Upper lobe of right lung (tissue), 1 donor: Measurements from ENCODE around the gene DGAT2L6. TPM values are rescaled to one million over a fixed set of nuclear protein-coding genes. Genes with fewer than 3 reads are reported as not detected.

ENCODE experiments used
- ATAC-seq: fragments of 200-7000 bp; cut with Tn5 transposase; one replicate; pipeline ENCODE4 v1.9.1; 2020; ENCODE audit warnings: mild to moderate bottlenecking, moderate library complexity
- DNase-seq: peaks from one replicate; pipeline ENCODE4 v3.0.0-alpha.2; 2020
- H3K27ac ChIP-seq: fragments of 200-600 bp; one replicate; pipeline ENCODE4 v1.8.0; 2022
- H3K27me3 ChIP-seq: fragments of 200-600 bp; one replicate; pipeline ENCODE4 v1.8.0; 2022; ENCODE audit warnings: mild to moderate bottlenecking
- H3K36me3 ChIP-seq: fragments of 200-600 bp; one replicate; pipeline ENCODE4 v1.8.0; 2022
- H3K4me1 ChIP-seq: fragments of 200-600 bp; one replicate; pipeline ENCODE4 v1.8.0; 2022
- H3K4me3 ChIP-seq: fragments of 200-600 bp; one replicate; pipeline ENCODE4 v1.8.0; 2022; ENCODE audit warnings: mild to moderate bottlenecking
- H3K9me3 ChIP-seq: fragments of 200-600 bp; one replicate; pipeline ENCODE4 v1.8.0; 2022
- intact Hi-C: fragments of 100-400 bp; cut with DNase I; formaldehyde crosslinking; loops from one replicate; pipeline ENCODE4 v1.11.0; 2022
- total RNA-seq: library from RNA; stranded (reverse); fragmentation: NEBNext Ultra II Directional; extraction: Animal tissue kit (Norgen Biotek cat#: 25700); gene quantifications from one replicate; pipeline ENCODE4 v1.2.1, GENCODE V29; 2021
- TF ChIP-seq, protein P1 (sequence below): fragments of 200-600 bp; IDR thresholded peaks from one replicate; pipeline ENCODE4 v1.8.0; 2022; ENCODE audit warnings: antibody characterized with exemption
- donor health status: DM: no; HTN: yes; CAD: no; lungs with severe emphysema.

DGAT2L6 gene
- total RNA-seq, 1 donor from 2014 or later, result not detected

- no peak for DNase-seq
- Histone ChIP-seq H3K4me3 (no peak overlapping the region), H3K27ac (no peak overlapping the region), H3K9me3 (no peaks in the 10 kb centered on the region), H3K4me1 (no peaks in the 10 kb centered on the region), H3K36me3 (no peaks in the 10 kb centered on the region), H3K27me3 (no peaks in the 10 kb centered on the region)
- intact Hi-C loops, result no loop called here
- ATAC-seq, result no peak
- TF ChIP-seq, protein P1, sequence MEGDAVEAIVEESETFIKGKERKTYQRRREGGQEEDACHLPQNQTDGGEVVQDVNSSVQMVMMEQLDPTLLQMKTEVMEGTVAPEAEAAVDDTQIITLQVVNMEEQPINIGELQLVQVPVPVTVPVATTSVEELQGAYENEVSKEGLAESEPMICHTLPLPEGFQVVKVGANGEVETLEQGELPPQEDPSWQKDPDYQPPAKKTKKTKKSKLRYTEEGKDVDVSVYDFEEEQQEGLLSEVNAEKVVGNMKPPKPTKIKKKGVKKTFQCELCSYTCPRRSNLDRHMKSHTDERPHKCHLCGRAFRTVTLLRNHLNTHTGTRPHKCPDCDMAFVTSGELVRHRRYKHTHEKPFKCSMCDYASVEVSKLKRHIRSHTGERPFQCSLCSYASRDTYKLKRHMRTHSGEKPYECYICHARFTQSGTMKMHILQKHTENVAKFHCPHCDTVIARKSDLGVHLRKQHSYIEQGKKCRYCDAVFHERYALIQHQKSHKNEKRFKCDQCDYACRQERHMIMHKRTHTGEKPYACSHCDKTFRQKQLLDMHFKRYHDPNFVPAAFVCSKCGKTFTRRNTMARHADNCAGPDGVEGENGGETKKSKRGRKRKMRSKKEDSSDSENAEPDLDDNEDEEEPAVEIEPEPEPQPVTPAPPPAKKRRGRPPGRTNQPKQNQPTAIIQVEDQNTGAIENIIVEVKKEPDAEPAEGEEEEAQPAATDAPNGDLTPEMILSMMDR, result no peak
Observed at GRCh38 chrX:70244881-70245280, 67.6 kb downstream of the DGAT2L6 start.

DNA sequence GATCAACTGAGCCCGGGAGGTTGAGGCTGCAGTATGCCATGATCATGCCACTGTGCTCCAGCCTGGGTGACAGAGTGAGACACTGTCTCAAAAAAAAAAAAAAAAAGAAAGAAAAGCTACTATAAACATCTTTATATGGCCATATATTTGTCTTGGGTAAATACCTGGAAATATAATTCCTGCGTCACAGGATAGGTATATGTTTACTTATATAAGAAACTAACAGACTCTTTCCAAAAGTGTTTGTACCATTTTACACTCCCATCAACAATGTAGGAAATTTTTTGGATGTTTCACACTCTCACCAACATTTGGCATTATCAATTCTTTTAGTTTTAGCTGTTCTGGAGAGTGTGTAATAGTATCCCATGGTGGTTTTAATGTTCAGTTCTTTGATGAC is 70.0 kb downstream of the DGAT2L6 start:
- no peaks in the 10 kb centered on the region for H3K4me1 ChIP-seq
- DNase-seq (no peak), ATAC-seq (no peak)
- H3K27me3 ChIP-seq, result no peaks in the 10 kb centered on the region
- no peak overlapping the region for H3K4me3 ChIP-seq
- TF ChIP-seq, protein P1, result no peak
- intact Hi-C loops, result no loop called here
- H3K27ac ChIP-seq, result no peak overlapping the region
- H3K36me3 ChIP-seq, result no peaks in the 10 kb centered on the region
- H3K9me3 ChIP-seq, result no peaks in the 10 kb centered on the region

DNA sequence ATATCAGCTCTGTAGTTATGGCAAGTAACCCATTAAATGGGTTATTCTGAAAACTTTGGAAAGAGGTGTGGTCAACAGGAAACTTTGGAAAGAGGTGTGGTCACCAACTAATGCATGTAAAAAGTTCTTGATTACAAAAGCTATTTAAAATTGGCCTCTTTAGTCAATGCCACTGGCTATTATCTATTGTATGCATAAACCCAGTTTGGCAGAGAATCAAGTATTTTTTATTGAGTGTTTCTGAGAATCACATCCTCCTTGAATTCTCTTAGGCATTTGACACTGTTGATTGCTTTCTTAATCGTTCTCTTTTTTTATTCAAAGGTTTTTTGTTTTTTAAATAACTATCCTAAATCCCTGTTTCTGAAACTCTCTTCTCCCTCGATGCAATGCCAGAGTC is 75.2 kb downstream of the DGAT2L6 start:
- no peaks in the 10 kb centered on the region for H3K4me1 ChIP-seq
- H3K9me3 ChIP-seq, result no peaks in the 10 kb centered on the region
- no peak overlapping the region for H3K27ac ChIP-seq
- intact Hi-C loops, result no loop called here
- no peaks in the 10 kb centered on the region for H3K27me3 ChIP-seq
- H3K4me3 ChIP-seq, result no peak overlapping the region
- ATAC-seq, result no peak
- no peak for DNase-seq
- TF ChIP-seq, protein P1, result no peak
- H3K36me3 ChIP-seq, result no peaks in the 10 kb centered on the region

DNA sequence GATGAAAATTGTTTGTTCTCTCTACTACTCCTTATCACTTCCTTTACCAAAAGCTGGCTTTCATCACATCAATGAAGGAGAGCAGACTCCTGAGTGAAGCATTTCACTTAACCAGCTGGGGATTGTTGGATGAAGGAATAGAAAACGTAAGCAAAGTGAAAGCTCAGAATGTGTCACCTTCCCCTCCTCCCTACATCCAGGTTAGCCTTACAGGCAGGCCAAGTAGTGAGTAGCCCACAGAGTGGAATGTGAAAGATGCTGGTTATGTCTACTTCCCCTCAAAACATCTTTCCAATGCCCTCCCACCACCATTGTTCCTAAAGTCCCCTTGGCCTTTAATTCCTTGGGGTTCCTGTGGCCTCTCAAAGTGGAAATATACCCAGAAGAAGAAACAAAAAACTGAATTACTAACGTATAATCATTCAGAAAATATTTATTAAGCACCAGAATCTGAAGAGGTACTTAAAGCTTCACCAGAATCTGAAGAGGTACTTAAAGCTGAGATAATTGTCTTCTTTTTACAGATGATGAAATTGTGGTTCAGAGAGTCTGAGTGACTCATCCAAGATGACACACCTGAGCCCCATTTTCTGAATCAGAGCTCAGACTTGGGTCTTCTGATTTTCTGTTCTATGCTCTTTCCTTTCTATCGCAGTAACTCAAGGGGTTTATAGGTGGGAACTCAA is 76.2 kb downstream of the DGAT2L6 start:
- Histone ChIP-seq H3K27ac (no peak overlapping the region), H3K27me3 (no peaks in the 10 kb centered on the region), H3K36me3 (no peaks in the 10 kb centered on the region), H3K9me3 (no peaks in the 10 kb centered on the region), H3K4me3 (no peak overlapping the region), H3K4me1 (no peaks in the 10 kb centered on the region)
- intact Hi-C loops, result no loop called here
- no peak for DNase-seq
- no peak for ATAC-seq
- TF ChIP-seq, protein P1, result no peak

DNA sequence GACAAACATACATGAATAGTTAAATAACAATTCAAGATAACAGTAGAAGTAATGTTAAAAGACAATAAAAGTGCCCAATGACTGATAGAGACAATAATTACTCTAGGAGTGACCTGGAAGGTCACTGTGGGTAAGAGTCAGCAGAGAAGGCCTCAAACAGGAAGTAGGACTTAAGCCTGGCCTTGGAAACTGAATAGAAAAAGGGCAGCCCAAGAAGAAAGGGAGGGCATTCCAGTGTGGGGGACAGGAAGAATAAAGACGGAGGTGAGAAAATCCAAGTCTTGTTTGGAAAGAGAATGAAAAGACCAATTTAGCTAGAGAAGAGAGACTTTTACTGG is 76.7 kb downstream of the DGAT2L6 start:
- ATAC-seq (no peak), DNase-seq (no peak)
- no peak overlapping the region for H3K27ac ChIP-seq
- no peaks in the 10 kb centered on the region for H3K36me3 ChIP-seq
- no peaks in the 10 kb centered on the region for H3K4me1 ChIP-seq
- intact Hi-C loops, result no loop called here
- H3K4me3 ChIP-seq, result no peak overlapping the region
- no peaks in the 10 kb centered on the region for H3K27me3 ChIP-seq
- H3K9me3 ChIP-seq, result no peaks in the 10 kb centered on the region
- TF ChIP-seq, protein P1, result no peak

GRCh38 chrX:70254909-70255308 is 77.6 kb downstream of the DGAT2L6 start:
- Histone ChIP-seq H3K27me3 (no peaks in the 10 kb centered on the region), H3K4me1 (no peaks in the 10 kb centered on the region), H3K9me3 (no peaks in the 10 kb centered on the region), H3K4me3 (no peak overlapping the region), H3K27ac (no peak overlapping the region), H3K36me3 (no peaks in the 10 kb centered on the region)
- ATAC-seq (no peak), DNase-seq (no peak)
- intact Hi-C loops, result no loop called here
- TF ChIP-seq, protein P1, result no peak
